Cardiac fibroblast (primary cell): ENCODE data around the gene TIMM10.

ENCODE experiments used
- DNase-seq, 2 donors: peaks; one replicate each; pipeline versions ENCODE4 v3.0.0 to v3.0.0-alpha.2; 2010; ENCODE audit warnings: low read depth in 2 of 2
- H3K4me3 ChIP-seq, 2 donors: replicated peaks in 1 of 2; 1 replicate in 1 of 2; 2 replicates in 1 of 2; pipeline ENCODE4 v1.5.1; 2011; ENCODE audit warnings: low read depth in 2 of 2, low read length in 2 of 2, mild to moderate bottlenecking in 2 of 2, moderate library complexity in 1 of 2
- TF ChIP-seq, protein P1 (sequence below): IDR thresholded peaks from one replicate; pipeline ENCODE4 v1.5.1; 2011; ENCODE audit warnings: low read depth, mild to moderate bottlenecking, low read length, inconsistent platforms

The TIMM10 gene

GRCh38 chr11:57514538-57515331, 15.8 kb downstream of the TIMM10 start:
- TF ChIP-seq, protein P1, sequence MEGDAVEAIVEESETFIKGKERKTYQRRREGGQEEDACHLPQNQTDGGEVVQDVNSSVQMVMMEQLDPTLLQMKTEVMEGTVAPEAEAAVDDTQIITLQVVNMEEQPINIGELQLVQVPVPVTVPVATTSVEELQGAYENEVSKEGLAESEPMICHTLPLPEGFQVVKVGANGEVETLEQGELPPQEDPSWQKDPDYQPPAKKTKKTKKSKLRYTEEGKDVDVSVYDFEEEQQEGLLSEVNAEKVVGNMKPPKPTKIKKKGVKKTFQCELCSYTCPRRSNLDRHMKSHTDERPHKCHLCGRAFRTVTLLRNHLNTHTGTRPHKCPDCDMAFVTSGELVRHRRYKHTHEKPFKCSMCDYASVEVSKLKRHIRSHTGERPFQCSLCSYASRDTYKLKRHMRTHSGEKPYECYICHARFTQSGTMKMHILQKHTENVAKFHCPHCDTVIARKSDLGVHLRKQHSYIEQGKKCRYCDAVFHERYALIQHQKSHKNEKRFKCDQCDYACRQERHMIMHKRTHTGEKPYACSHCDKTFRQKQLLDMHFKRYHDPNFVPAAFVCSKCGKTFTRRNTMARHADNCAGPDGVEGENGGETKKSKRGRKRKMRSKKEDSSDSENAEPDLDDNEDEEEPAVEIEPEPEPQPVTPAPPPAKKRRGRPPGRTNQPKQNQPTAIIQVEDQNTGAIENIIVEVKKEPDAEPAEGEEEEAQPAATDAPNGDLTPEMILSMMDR, result no peak
- peak; percentile 42 to 43 for DNase-seq
- peak overlapping the region; percentile 75 to 92 for H3K4me3 ChIP-seq

DNA sequence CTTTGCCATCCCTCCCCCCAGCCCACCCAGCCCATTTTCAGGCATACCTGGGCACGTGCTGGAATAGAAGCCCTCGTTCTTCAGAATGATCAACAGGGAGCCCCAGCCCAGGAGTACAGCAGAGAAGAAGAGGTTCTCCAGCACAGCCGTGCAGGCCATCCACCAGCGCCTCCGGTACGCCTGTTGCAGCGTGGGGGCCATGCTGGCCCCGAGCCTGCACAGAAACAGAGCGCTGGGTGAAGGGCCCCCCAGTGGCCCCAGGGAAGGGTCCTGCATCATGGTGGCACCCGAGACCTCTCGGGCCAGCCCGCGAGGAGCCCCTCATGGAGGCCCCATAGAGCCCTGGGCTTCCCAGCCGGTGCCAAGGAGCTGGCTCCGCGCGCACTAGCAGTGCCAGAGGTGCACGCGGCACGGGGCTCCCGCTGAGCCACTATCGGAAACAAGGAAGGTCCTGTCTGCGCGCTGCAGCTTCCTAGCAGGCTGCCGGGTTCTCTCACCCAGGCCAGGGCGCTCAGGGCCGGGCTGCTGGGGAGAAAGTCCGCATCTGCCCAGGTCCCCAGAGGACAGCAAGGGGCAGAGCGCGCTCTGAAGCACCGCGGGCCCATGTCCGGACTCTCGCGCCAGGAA, 16.5 kb downstream of the TIMM10 start:
- peak; percentile 33 to 42 for DNase-seq
- peak overlapping the region; percentile 75 to 92 for H3K4me3 ChIP-seq
- TF ChIP-seq, protein P1, result no peak

DNA sequence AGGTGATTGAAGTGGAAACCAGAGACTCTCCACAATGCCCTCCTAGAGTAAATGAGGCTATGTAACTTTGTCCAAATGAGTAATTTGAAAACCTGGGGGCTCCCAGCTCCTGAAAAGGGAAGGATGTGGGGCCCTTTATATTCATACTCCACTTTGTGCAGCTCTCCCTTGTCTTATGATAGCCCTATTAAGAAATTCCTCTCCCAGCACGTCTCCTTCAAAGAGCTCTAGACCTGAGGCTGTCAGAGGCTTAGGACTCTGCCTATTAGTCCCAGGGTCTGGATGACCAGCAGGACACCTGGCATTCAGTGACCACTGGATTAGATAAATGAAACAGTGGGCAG, 17.1 kb downstream of the TIMM10 start:
- TF ChIP-seq, protein P1, result no peak
- H3K4me3 ChIP-seq, result no peak overlapping the region
- no peak for DNase-seq

DNA sequence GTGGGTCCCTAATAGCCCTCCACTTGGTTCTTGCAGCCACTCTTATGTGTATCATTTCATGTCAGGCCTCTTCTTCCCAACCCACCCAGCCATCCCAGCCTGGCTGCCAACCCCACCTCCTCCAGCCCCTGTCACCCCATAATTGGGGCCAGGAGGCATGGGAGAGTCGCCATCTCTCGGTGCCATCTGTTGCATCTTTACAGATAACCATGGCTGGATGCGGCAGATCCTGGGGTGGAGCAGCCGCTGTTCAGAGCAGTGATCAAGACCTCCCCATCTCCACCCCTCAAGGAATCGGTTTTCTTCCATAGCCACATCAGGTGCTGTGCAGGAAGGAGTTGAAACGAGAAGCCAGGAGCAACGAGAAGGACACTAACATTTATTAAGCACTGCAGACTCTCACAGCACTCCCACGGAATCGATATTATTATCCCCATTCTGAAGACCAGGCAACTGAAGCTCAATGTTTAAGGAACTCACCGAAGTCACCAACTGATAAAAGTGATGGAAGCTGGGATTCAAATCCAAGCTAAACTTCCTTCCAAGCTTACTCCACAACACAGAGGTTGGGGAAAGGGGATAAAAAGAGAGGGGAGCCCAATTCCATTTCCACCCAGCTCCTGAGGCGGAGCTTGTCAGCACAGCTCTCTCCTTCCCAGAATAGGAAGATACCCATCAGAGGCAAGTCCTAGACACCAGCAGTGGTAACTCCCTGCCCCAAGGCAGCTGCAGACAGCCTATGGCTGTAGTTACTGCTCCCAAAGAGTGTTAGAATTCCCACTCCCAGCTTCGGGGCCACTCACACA, 17.7 kb downstream of the TIMM10 start:
- DNase-seq, result no peak
- no peak overlapping the region for H3K4me3 ChIP-seq

GRCh38 chr11:57511741-57512430, 18.7 kb downstream of the TIMM10 start:
- TF ChIP-seq, protein P1, result no peak
- DNase-seq, result no peak
- no peak overlapping the region for H3K4me3 ChIP-seq

More for the DNA sequence above, 17.7 kb downstream of the TIMM10 start:
- TF ChIP-seq, protein P1, result no peak

DNA sequence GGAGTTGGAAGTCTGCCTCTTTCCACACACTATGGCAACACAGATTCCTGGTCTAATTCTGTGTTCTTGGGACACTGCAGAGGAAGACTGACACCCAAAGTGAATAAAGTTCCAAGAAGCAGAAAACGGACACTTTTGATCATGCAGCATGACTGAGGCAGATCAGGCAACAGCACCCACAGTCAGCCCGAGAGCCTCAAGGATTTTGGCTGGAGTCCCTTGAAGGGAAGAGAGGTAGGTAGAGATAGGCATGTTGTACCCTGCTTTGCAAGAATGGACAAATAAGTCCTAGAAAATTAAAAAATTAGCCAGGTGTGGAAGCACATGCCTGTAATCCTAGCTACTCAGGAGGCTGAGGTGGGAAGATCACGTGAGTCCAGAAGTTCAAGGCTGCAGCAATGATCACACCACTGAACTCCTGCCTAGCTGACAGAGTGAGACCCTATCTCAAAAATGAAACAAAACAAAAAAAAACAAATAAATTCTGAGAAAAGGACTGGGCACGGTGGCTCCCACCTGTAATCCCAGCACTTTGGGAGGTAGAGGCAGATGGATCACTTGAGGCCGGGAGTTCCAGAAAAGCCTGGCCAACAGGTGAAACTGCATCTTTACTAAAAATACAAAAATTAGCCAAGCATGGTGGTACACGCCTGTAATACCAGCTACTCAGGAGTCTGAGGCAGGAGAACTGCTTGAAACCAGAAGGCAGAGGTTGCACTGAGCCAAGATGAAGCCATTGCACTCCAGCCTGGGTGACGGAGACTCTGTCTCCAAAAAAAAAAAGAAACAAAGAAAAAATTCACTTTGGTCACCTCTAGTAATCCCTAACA, 22.0 kb downstream of the TIMM10 start:
- H3K4me3 ChIP-seq, result no peak overlapping the region
- TF ChIP-seq, protein P1, result no peak
- no peak for DNase-seq
